Neural cell (in vitro differentiated cells): ENCODE measurements around the gene C1QB. TPM values are rescaled to one million over a fixed set of nuclear protein-coding genes. Genes with fewer than 3 reads are reported as not detected.

ENCODE experiments used
- H2AFZ ChIP-seq: fragments of 200-600, 300-800 bp; sonication (generic), shearing (Covaris generic); 2 replicates; pipeline ENCODE4 v1.6.0; 2014; ENCODE audit warnings: low read depth, mild to moderate bottlenecking, antibody characterized with exemption, low read length, moderate library complexity
- H3F3A ChIP-seq: fragments of 200-600 bp; shearing (Covaris generic); 2 replicates; pipeline ENCODE4 v1.6.1; 2016; ENCODE audit warnings: mild to moderate bottlenecking, moderate library complexity, mixed read lengths, antibody characterized with exemption, low read length; ENCODE audit not compliant: insufficient read depth, poor library complexity, severe bottlenecking
- H3K27ac ChIP-seq: fragments of 200-600, 300-800 bp; sonication (generic), shearing (Covaris generic); 2 replicates; pipeline ENCODE4 v1.5.1; 2014; ENCODE audit warnings: mild to moderate bottlenecking, low read length, moderate library complexity
- H3K27me3 ChIP-seq: fragments of 300-800, 200-600 bp; sonication (generic), shearing (Covaris generic); 2 replicates; pipeline ENCODE4 v1.6.0; 2014; ENCODE audit warnings: mild to moderate bottlenecking, low read depth, low read length, moderate library complexity; ENCODE audit not compliant: insufficient read depth
- H3K36me3 ChIP-seq: fragments of 300-800, 200-600 bp; sonication (generic), shearing (Covaris generic); 2 replicates; pipeline ENCODE4 v1.5.1; 2014; ENCODE audit warnings: mild to moderate bottlenecking, antibody characterized with exemption, low read length, moderate library complexity; ENCODE audit not compliant: insufficient read depth
- H3K4me2 ChIP-seq: fragments of 300-800, 200-600 bp; sonication (generic), shearing (Covaris generic); 2 replicates; pipeline ENCODE4 v1.6.0; 2014; ENCODE audit warnings: mild to moderate bottlenecking, low read length
- H3K4me3 ChIP-seq: fragments of 300-800, 200-600 bp; sonication (generic), shearing (Covaris generic); 2 replicates; pipeline ENCODE4 v1.5.1; 2014; ENCODE audit warnings: mild to moderate bottlenecking, low read length, moderate library complexity
- H3K79me2 ChIP-seq: fragments of 200-600 bp; shearing (Covaris generic); replicated peaks from 2 replicates; pipeline ENCODE4 v1.6.0; 2014; ENCODE audit warnings: mild to moderate bottlenecking, low read length, moderate library complexity; ENCODE audit not compliant: insufficient read depth
- H3K9ac ChIP-seq: fragments of 300-800, 200-600 bp; sonication (generic), shearing (Covaris generic); 2 replicates; pipeline ENCODE4 v1.6.1; 2016; ENCODE audit warnings: mild to moderate bottlenecking, low read length, mixed read lengths
- H3K9me2 ChIP-seq: fragments of 200-600 bp; shearing (Covaris generic); 2 replicates; pipeline ENCODE4 v1.6.1; 2016; ENCODE audit warnings: mild to moderate bottlenecking, low read length, mixed read lengths; ENCODE audit not compliant: insufficient read depth
- H3K9me3 ChIP-seq: fragments of 200-600, 300-800 bp; sonication (generic), shearing (Covaris generic); 2 replicates; pipeline ENCODE4 v1.6.1; 2016; ENCODE audit warnings: mild to moderate bottlenecking, mixed run types, low read length, moderate library complexity, mixed read lengths
- H4K20me1 ChIP-seq: fragments of 200-600 bp; shearing (Covaris generic); 2 replicates; pipeline ENCODE4 v1.6.1; 2016; ENCODE audit warnings: mild to moderate bottlenecking, mixed run types; ENCODE audit not compliant: insufficient read depth
- CTCF ChIP-seq: fragments of 450-650 bp; IDR thresholded peaks from 2 replicates; pipeline ENCODE4 v1.5.1; 2014; ENCODE audit warnings: antibody characterized with exemption, mild to moderate bottlenecking, moderate library complexity; ENCODE audit not compliant: poor library complexity, severe bottlenecking
- EZH2 ChIP-seq: fragments of 200-600, 300-800 bp; shearing (Covaris generic), sonication (generic); IDR thresholded peaks from 2 replicates; pipeline ENCODE4 v1.6.1; 2014; ENCODE audit warnings: antibody characterized with exemption, low read length, borderline replicate concordance, mild to moderate bottlenecking; ENCODE audit not compliant: insufficient read depth, poor library complexity, severe bottlenecking
- MXI1 ChIP-seq: fragments of 450-650 bp; conservative IDR thresholded peaks from 2 replicates; pipeline ENCODE4 v1.6.1; 2014; ENCODE audit warnings: antibody characterized with exemption, mild to moderate bottlenecking; ENCODE audit not compliant: poor library complexity, severe bottlenecking
- RAD21 ChIP-seq: fragments of 450-650 bp; conservative IDR thresholded peaks from 2 replicates; pipeline ENCODE4 v1.6.1; 2014; ENCODE audit warnings: antibody characterized with exemption, mild to moderate bottlenecking, moderate library complexity
- REST ChIP-seq: IDR thresholded peaks from 2 replicates; pipeline ENCODE4 v1.6.1; 2012; ENCODE audit warnings: borderline replicate concordance
- SMC3 ChIP-seq: fragments of 450-650 bp; conservative IDR thresholded peaks from 2 replicates; pipeline ENCODE4 v1.6.1; 2014; ENCODE audit warnings: antibody characterized with exemption, mild to moderate bottlenecking, moderate library complexity; ENCODE audit not compliant: poor library complexity
- TAF1 ChIP-seq: IDR thresholded peaks from 2 replicates; pipeline ENCODE4 v1.6.1; 2012; ENCODE audit warnings: low read depth
- polyA plus RNA-seq: library from polyadenylated mRNA; depleted of rRNA; stranded (reverse); fragments of >200 nt; gene quantifications from 2 replicates; pipeline ENCODE4 v1.2.3, GENCODE V29; 2014

Gene C1QB
- polyA plus RNA-seq, 1 donor from 2014 or later: not detected

GRCh38 chr1:22638476-22639234 lies 14.4 kb upstream of the C1QB start:
- H3K36me3 ChIP-seq: no peaks in the 10 kb centered on the region
- TF ChIP-seq TAF1: no peak
- TF ChIP-seq CTCF: no peak
- TF ChIP-seq MXI1: no peak
- TF ChIP-seq EZH2: no peak
- TF ChIP-seq RAD21: no peak
- TF ChIP-seq REST: no peak

GRCh38 chr1:22639286-22639685 lies 13.8 kb upstream of the C1QB start:
- no peak overlapping the region for H3K9ac ChIP-seq
- TF ChIP-seq SMC3: no peak
- TF ChIP-seq TAF1: no peak
- peak; percentile 31 for TF ChIP-seq CTCF
- no peaks in the 10 kb centered on the region for H3K9me3 ChIP-seq
- no peaks in the 10 kb centered on the region for H3K27me3 ChIP-seq
- H3K4me3 ChIP-seq: no peak overlapping the region
- H2AFZ ChIP-seq: no peak overlapping the region
- H3K9me2 ChIP-seq: no peaks in the 10 kb centered on the region
- no peaks in the 10 kb centered on the region for H3K79me2 ChIP-seq
- H3K4me2 ChIP-seq: no peak overlapping the region
- no peaks in the 10 kb centered on the region for H3F3A ChIP-seq
- H3K36me3 ChIP-seq: no peaks in the 10 kb centered on the region
- H4K20me1 ChIP-seq: no peaks in the 10 kb centered on the region
- no peak overlapping the region for H3K27ac ChIP-seq

More at GRCh38 chr1:22638476-22639234, 14.4 kb upstream of the C1QB start:
- Histone ChIP-seq H4K20me1 (no peaks in the 10 kb centered on the region), H3K27ac (no peak overlapping the region), H3K79me2 (no peaks in the 10 kb centered on the region), H3K9ac (no peak overlapping the region), H3K4me3 (no peak overlapping the region), H3F3A (no peaks in the 10 kb centered on the region), H3K9me3 (no peaks in the 10 kb centered on the region), H3K9me2 (no peaks in the 10 kb centered on the region), H3K4me2 (no peak overlapping the region), H2AFZ (no peak overlapping the region), H3K27me3 (no peaks in the 10 kb centered on the region)
